Progenitor cell of endocrine pancreas (in vitro differentiated cells): ENCODE data around the gene OR52E4. TPM values are rescaled to one million over a fixed set of nuclear protein-coding genes. Genes with fewer than 3 reads are reported as not detected.

Experiments
- DNase-seq: peaks from one replicate; pipeline ENCODE4 v3.0.0; 2021; ENCODE audit warnings: low spot score; ENCODE audit not compliant: unreplicated experiment
- H3K27ac Mint-ChIP-seq: 2 replicates; pipeline ENCODE4 v1.8.0; 2021; ENCODE audit warnings: mild to moderate bottlenecking, moderate library complexity, mixed read lengths
- H3K27me3 Mint-ChIP-seq: 2 replicates; pipeline ENCODE4 v1.8.0; 2021; ENCODE audit warnings: mixed read lengths
- H3K36me3 Mint-ChIP-seq: 2 replicates; pipeline ENCODE4 v1.8.0; 2022; ENCODE audit warnings: mixed read lengths; ENCODE audit not compliant: insufficient read depth
- H3K4me1 Mint-ChIP-seq: 2 replicates; pipeline ENCODE4 v1.8.0; 2021; ENCODE audit warnings: low read depth, mixed read lengths
- H3K4me3 Mint-ChIP-seq: 2 replicates; pipeline ENCODE4 v1.8.0; 2021; ENCODE audit warnings: low read depth, mild to moderate bottlenecking, moderate library complexity, mixed read lengths
- H3K9me3 Mint-ChIP-seq: 2 replicates; pipeline ENCODE4 v1.8.0; 2021; ENCODE audit warnings: low read depth, mixed read lengths
- CTCF ChIP-seq: fragments of 200-600 bp; sonication (generic); IDR thresholded peaks from one replicate; pipeline ENCODE4 v1.5.0; 2021; ENCODE audit warnings: antibody characterized with exemption, mild to moderate bottlenecking; ENCODE audit not compliant: unreplicated experiment
- total RNA-seq: library from RNA; stranded (reverse); gene quantifications from 2 replicates; pipeline ENCODE4 v1.2.1, GENCODE V29; 2021

OR52E4 gene
- total RNA-seq, 1 donor from 2014 or later, result not detected

- Mint-ChIP-seq H3K27me3 (no peaks in the 10 kb centered on the region), H3K4me1 (no peaks in the 10 kb centered on the region), H3K27ac (no peak overlapping the region), H3K4me3 (no peak overlapping the region), H3K9me3 (peaks cover 37% of the 10 kb centered on the region), H3K36me3 (no peaks in the 10 kb centered on the region)
- DNase-seq, result no peak
- no peak for TF ChIP-seq CTCF
Measured at GRCh38 chr11:5931061-5931460, 50.6 kb downstream of the OR52E4 start.

GRCh38 chr11:5932671-5933070 lies 52.2 kb downstream of the OR52E4 start:
- Mint-ChIP-seq H3K27me3 (no peaks in the 10 kb centered on the region), H3K27ac (no peak overlapping the region), H3K9me3 (peaks cover 51% of the 10 kb centered on the region), H3K36me3 (no peaks in the 10 kb centered on the region), H3K4me3 (no peak overlapping the region), H3K4me1 (no peaks in the 10 kb centered on the region)
- no peak for DNase-seq
- TF ChIP-seq CTCF, result no peak

- no peak for TF ChIP-seq CTCF
- Mint-ChIP-seq H3K36me3 (no peaks in the 10 kb centered on the region), H3K4me3 (no peak overlapping the region), H3K27me3 (no peaks in the 10 kb centered on the region), H3K27ac (no peak overlapping the region), H3K4me1 (no peaks in the 10 kb centered on the region), H3K9me3 (peaks cover 55% of the 10 kb centered on the region)
- DNase-seq, result no peak
Measured at GRCh38 chr11:5933116-5933515, 52.7 kb downstream of the OR52E4 start.

Other genes starting within 250 kb of the OR52E4 start
- 38.9 and 40.8 TPM in 2 replicates for gene TRIM5, start 195.6 kb upstream of the OR52E4 start, total RNA-seq
- gene TRIM22, start 190.8 kb upstream of the OR52E4 start, total RNA-seq, result 0.89 and 1.7 TPM in 2 replicates
- gene OR56B1, start 144.2 kb upstream of the OR52E4 start, total RNA-seq, result not detected in 2 replicates
- not detected in 2 replicates for gene OR52N4, start 126.4 kb upstream of the OR52E4 start, total RNA-seq
- gene OR52N5, start 97.3 kb upstream of the OR52E4 start, total RNA-seq, result not detected in 2 replicates
- not detected in 2 replicates for gene OR52N1, start 89.4 kb upstream of the OR52E4 start, total RNA-seq
- not detected in 2 replicates for gene OR52N2, start 71.7 kb upstream of the OR52E4 start, total RNA-seq
- not detected in 2 replicates for gene OR52E6, start 38.7 kb upstream of the OR52E4 start, total RNA-seq
- gene OR52E8, start 22.9 kb upstream of the OR52E4 start, total RNA-seq, result not detected in 2 replicates
- gene OR52E5, start 12.6 kb downstream of the OR52E4 start, total RNA-seq, result not detected in 2 replicates
- gene OR56A3, start 61.6 kb downstream of the OR52E4 start, total RNA-seq, result not detected in 2 replicates
- gene OR56A5, start 87.9 kb downstream of the OR52E4 start, total RNA-seq, result not detected in 2 replicates
- gene OR52L1, start 106.4 kb downstream of the OR52E4 start, total RNA-seq, result not detected in 2 replicates
- 0.07 and 0.13 TPM in 2 replicates for gene OR56A4, start 126.3 kb downstream of the OR52E4 start, total RNA-seq
- gene OR56A1, start 150.1 kb downstream of the OR52E4 start, total RNA-seq, result 0.09 TPM in 1 of 2 replicates, not detected in the other
- gene OR56B4, start 227.1 kb downstream of the OR52E4 start, total RNA-seq, result not detected in 2 replicates